Measurements from ENCODE around the gene FGFR4.

The FGFR4 gene

GRCh38 chr5:177098470-177099141 is 11.9 kb downstream of the FGFR4 start:
- H4K20me1 ChIP-seq, result no peaks in the 10 kb centered on the region
- peaks cover 46% of the 10 kb centered on the region for H3K4me1 ChIP-seq
- peak overlapping the region; percentile 65 for H3K9ac ChIP-seq
- H3K4me3 ChIP-seq, result no peak overlapping the region
- peaks cover 9% of the 10 kb centered on the region; the same call in 1 of the 2 replicates for H3K27me3 ChIP-seq
- no peaks in the 10 kb centered on the region for H3K9me3 ChIP-seq
- peak overlapping the region; percentile 83 for H3K4me2 ChIP-seq
- H3K27ac ChIP-seq, result peak overlapping the region; percentile 75
- TF ChIP-seq Cebpa-rat (IDR thresholded peaks at IDR 0.05), result no peak
- no peaks in the 10 kb centered on the region for H3K36me3 ChIP-seq

GRCh38 chr5:177099422-177100093 is 12.8 kb downstream of the FGFR4 start:
- TF ChIP-seq Cebpa-rat (IDR thresholded peaks at IDR 0.05), result no peak
- no peak overlapping the region for H3K27ac ChIP-seq
- no peak overlapping the region for H3K9ac ChIP-seq
- H3K27me3 ChIP-seq, result peaks cover 9% of the 10 kb centered on the region; the same call in 1 of the 2 replicates
- H3K4me2 ChIP-seq, result peak overlapping the region; percentile 83
- H3K9me3 ChIP-seq, result no peaks in the 10 kb centered on the region
- H3K36me3 ChIP-seq, result no peaks in the 10 kb centered on the region
- no peaks in the 10 kb centered on the region for H4K20me1 ChIP-seq
- peaks cover 43% of the 10 kb centered on the region for H3K4me1 ChIP-seq
- no peak overlapping the region for H3K4me3 ChIP-seq

DNA sequence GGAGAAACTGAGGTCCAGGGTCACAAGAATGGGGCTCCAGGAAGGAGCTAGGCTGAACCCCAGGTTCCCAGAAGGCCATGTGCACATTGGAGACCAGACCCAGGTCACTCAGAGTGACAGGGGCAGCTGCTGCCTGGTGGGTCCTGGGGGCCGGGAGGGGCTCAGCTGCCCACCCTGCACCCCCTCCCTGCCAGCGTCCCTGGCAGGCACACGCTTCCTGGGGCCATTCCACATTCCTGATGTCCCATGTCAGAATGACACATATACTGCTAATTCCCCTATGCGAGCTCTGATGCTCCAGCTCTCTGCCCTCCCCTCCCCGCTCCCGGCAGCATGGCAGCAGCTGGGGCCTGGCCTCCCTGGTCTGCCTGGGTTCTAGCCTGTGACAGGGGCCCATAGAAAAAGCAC is 14.0 kb downstream of the FGFR4 start:
- Histone ChIP-seq H3K27me3 (peaks cover 9% of the 10 kb centered on the region; the same call in 1 of the 2 replicates), H3K9ac (no peak overlapping the region), H3K4me3 (no peak overlapping the region), H4K20me1 (no peaks in the 10 kb centered on the region), H3K27ac (no peak overlapping the region), H3K4me1 (peaks cover 32% of the 10 kb centered on the region), H3K36me3 (no peaks in the 10 kb centered on the region), H3K9me3 (no peaks in the 10 kb centered on the region), H3K4me2 (peak overlapping the region; percentile 51; the same call in 1 of the 2 replicates)
- no peak for TF ChIP-seq Cebpa-rat (IDR thresholded peaks at IDR 0.05)

DNA sequence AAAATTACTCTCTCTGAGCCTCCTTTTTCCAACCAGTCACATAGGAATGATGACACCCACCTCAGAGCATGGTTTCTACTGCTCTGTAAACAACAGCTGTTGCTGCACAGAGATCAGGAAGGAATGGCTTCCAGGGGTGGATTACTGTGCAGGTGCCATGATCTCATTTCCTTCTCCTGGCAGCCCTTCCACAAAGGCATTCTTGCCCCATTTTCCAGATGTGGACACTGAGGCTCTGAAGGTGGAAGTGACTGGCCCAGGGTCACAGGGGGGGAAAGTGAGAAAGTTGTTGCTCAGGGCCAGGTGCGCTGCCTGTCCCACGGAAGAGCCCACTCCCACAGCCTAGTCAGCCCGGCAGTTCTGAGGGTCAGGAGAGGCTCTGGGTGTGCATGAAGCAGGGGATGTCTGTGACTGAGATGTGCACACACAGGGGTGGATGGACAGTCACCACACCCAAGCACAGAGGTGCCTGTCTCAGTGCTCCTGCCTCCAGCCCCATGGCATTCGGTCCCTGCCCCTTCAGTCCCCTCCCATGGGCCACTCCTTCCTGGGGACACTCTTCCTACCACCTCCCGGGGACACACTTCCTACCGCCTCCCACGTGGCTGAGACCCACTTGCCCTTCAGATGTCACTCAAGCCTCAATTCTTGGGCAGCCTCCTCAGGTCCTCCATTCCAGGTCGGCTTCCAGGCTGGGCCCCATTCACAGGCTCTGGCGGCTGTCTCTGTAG is 17.0 kb downstream of the FGFR4 start:
- Histone ChIP-seq H3K9ac (no peak overlapping the region), H3K36me3 (no peaks in the 10 kb centered on the region), H3K9me3 (no peaks in the 10 kb centered on the region), H4K20me1 (no peaks in the 10 kb centered on the region), H3K27ac (no peak overlapping the region), H3K4me1 (peaks cover 20% of the 10 kb centered on the region), H3K4me2 (no peak overlapping the region), H3K27me3 (peaks cover 6% of the 10 kb centered on the region; the same call in 1 of the 2 replicates), H3K4me3 (no peak overlapping the region)
- TF ChIP-seq Cebpa-rat (IDR thresholded peaks at IDR 0.05), result no peak

DNA sequence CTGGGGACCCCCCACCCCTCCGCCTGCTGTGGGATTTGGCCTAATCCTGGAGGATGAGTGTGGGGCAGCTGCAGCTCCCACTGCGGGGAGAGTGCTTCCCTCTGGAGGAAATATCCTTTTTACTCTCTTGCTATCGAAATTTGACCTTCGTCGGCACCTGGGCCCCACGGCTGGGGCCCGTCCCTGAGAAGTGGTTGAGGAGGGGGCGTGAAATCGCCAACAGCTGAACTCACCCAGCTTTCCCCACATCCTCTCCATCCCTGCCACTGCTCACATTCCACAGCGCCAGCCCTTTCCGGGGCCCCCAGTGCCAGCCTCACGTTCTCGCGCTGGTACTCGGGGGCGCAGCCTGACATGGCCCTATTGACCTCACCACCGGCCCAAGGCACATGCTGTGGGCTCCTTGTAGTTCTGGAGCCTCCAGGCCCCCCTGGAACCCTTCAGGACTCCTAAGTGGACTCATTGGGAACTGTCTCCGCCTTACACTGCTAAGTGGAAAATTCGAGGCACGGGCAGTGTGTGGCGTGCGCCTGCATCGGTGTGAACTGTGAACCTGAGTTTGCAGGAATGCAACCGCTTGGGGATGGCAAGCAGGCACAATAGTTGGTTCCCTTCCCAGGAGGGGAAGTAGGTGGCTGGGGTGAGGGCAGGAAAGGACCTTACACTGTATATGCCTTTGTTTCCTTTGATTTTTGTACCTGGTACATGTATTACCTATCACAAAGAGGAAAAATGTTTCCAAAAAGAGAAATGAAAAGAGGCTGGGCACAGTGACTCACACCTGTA is 19.2 kb downstream of the FGFR4 start:
- no peaks in the 10 kb centered on the region for H3K27me3 ChIP-seq
- no peak overlapping the region for H3K27ac ChIP-seq
- no peak overlapping the region for H3K9ac ChIP-seq
- H3K4me2 ChIP-seq, result no peak overlapping the region
- H3K36me3 ChIP-seq, result no peaks in the 10 kb centered on the region
- TF ChIP-seq Cebpa-rat (IDR thresholded peaks at IDR 0.05), result no peak
- H4K20me1 ChIP-seq, result no peaks in the 10 kb centered on the region
- no peak overlapping the region for H3K4me3 ChIP-seq
- H3K9me3 ChIP-seq, result no peaks in the 10 kb centered on the region
- H3K4me1 ChIP-seq, result no peaks in the 10 kb centered on the region

DNA sequence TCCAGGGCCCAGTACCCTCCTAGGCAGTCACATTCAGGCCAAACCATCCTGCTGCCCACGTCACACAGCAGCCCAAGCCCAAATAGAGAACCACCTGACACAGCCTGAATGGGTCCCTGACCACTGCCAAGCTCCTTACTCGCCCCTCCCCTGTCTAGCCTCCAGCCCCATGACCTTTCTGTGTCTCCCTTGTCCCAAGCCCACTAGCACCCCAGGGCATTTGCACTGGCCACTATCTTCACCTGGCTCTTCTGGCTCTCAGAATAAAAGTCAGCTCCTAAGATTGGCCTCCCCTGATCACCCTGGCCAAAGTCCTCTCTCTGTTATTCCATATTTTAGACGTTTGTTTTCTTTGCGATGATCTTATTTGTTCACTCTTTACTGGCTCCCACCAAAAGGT is 20.4 kb downstream of the FGFR4 start:
- Histone ChIP-seq H3K27me3 (no peaks in the 10 kb centered on the region), H3K4me2 (no peak overlapping the region), H3K4me1 (no peaks in the 10 kb centered on the region), H3K9me3 (no peaks in the 10 kb centered on the region), H4K20me1 (no peaks in the 10 kb centered on the region), H3K4me3 (no peak overlapping the region), H3K27ac (no peak overlapping the region), H3K9ac (no peak overlapping the region), H3K36me3 (no peaks in the 10 kb centered on the region)
- no peak for TF ChIP-seq Cebpa-rat (IDR thresholded peaks at IDR 0.05)

GRCh38 chr5:177109810-177110209 is 23.1 kb downstream of the FGFR4 start:
- Histone ChIP-seq H3K9ac (no peak overlapping the region), H3K9me3 (no peaks in the 10 kb centered on the region), H3K36me3 (no peaks in the 10 kb centered on the region), H3K27ac (no peak overlapping the region), H4K20me1 (no peaks in the 10 kb centered on the region), H3K27me3 (no peaks in the 10 kb centered on the region), H3K4me2 (no peak overlapping the region), H3K4me3 (no peak overlapping the region), H3K4me1 (peaks cover 12% of the 10 kb centered on the region; the same call in 1 of the 2 replicates)
- no peak for TF ChIP-seq Cebpa-rat (IDR thresholded peaks at IDR 0.05)

DNA sequence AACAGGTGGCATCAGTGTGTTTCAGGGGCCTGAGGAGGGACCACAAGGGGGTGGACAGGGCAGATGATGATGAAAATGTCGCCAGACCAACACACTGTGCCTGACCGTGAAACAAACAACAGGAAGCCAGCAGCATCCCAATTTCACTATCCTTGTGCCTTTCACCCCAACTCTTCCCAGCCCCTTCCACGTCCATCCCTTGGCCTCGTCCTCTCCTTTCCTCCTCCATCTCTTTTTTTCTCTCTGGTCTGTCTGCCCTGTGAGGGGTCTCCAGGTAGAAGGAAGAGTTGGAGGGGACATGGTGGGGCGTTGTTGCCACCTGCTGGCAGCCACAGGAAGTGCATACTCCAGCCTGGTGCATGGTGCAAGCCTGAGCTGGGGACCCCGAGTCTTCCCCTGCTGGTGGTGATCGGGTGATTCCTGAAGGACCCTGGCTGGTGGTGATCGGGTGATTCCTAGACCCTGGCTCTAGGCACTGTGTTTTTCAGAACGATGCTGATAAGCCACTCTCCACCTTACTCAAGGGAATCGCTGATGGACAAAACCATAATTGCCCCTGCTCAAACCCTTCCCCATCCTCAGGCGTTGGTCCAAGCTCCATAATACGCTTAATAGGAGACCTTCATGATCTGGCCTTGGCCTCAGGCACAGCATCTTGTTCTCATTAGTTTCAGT is 25.1 kb downstream of the FGFR4 start:
- H3K4me2 ChIP-seq, result no peak overlapping the region

More for the DNA sequence above, 25.1 kb downstream of the FGFR4 start:
- Histone ChIP-seq H3K36me3 (no peaks in the 10 kb centered on the region), H4K20me1 (no peaks in the 10 kb centered on the region), H3K27me3 (no peaks in the 10 kb centered on the region), H3K4me3 (no peak overlapping the region), H3K27ac (no peak overlapping the region), H3K9me3 (0 out of 2 replicates have a peak, but pooled peaks cover under 1% of the 10 kb centered on the region), H3K9ac (no peak overlapping the region), H3K4me1 (peaks cover 20% of the 10 kb centered on the region)
- TF ChIP-seq Cebpa-rat (IDR thresholded peaks at IDR 0.05), result no peak
